Stimulated activated memory B cell treated with anti-CD40 and anti-IgM and Interleukin-4, amounts not matched to agents 10 μg/mL and 1 μg/mL and 100 μg/mL, for 72 hours (primary cell): ENCODE data around the gene HPN.
A peak's percentile ranks its signal among the peaks of the same experiment; 100 is the strongest.
"Not testable (repeated sequence)": the region's sequence is repeated elsewhere in the genome, so short reads cannot be mapped to it uniquely, and the experiment has no call there.

Source experiments
- ATAC-seq: fragments of 150-1000 bp; cut with Tn5 transposase; 2 replicates; pipeline ENCODE4 v1.10.0; 2021
- H3K27ac Mint-ChIP-seq: one replicate; pipeline ENCODE4 v1.8.0; 2022; ENCODE audit warnings: mild to moderate bottlenecking, mixed read lengths
- H3K27me3 Mint-ChIP-seq: one replicate; pipeline ENCODE4 v1.8.0; 2022; ENCODE audit warnings: mixed read lengths
- H3K36me3 Mint-ChIP-seq: one replicate; pipeline ENCODE4 v1.8.0; 2022; ENCODE audit warnings: mixed read lengths
- H3K4me1 Mint-ChIP-seq: one replicate; pipeline ENCODE4 v1.8.0; 2022; ENCODE audit warnings: mixed read lengths
- H3K4me3 Mint-ChIP-seq: one replicate; pipeline ENCODE4 v1.8.0; 2022; ENCODE audit warnings: mild to moderate bottlenecking, moderate library complexity, mixed read lengths
- H3K9me3 Mint-ChIP-seq: one replicate; pipeline ENCODE4 v1.8.0; 2022; ENCODE audit warnings: mixed read lengths

Gene HPN

DNA sequence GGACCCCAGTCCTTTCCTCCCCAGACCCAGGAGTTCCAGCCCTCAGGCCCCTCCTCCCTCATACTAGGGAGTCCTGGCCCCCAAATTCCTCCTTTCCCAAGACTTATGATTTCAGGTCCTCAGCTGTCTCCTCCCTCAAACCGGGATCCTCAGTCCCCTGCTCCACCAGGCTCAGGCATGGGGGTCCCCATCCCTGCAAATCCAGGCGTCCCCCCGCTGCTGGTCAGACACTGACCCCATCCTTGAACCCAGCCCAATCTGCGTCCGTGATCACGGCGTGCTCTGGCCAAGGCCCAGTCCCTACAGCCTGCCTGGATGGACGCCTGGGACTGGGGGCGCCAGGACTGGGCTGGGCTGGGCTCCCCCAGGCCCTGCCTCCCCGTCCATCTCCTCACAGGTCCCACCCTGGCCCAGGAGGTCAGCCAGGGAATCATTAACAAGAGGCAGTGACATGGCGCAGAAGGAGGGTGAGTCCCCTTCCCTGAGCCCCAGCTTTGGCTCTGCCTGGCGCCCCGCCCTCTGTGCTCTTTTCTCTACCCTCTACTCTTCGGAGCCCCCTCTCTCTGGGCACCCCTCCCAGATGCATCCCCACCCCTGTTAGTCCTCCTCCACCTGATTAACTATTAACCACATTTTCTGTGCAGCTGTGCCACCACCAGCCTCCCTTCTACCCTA lies 672 bp downstream of the HPN start:
- no peak for ATAC-seq
- Mint-ChIP-seq H3K36me3 (no peaks in the 10 kb centered on the region), H3K27me3 (peaks cover 55% of the 10 kb centered on the region), H3K4me1 (peaks cover 64% of the 10 kb centered on the region), H3K4me3 (no peak overlapping the region), H3K9me3 (no peaks in the 10 kb centered on the region), H3K27ac (no peak overlapping the region)

DNA sequence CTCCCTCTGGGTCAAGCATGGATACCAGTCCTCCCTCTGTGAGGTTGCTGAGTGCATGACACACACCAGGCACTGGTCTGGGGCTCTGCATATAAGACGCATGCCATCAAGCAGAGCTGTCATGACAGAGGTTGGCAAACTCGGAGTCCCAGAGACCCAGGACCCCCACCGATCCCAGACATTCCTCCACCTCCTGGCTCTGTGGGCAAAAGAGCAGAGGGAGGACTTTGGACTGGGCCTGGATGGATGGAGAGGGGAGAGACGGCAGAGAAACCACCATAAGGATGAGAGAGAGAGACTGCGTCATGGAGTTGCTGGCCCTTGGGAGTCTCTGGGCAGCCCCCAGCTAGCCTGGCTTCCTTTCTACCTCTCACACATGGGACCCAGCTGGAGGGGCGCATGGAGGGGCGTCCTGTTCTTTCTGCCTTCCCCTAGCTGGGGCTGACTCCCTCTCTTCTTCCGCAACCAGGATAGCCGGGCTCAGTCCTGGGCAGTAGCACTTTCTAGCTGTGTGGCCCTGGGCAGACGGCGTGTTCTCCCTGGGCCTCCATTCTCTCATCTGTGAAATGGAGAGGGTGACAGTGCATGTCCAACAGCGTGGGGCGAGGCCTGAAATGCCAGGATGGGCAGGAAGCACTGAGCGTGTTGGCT lies 1.6 kb downstream of the HPN start:
- ATAC-seq, result no peak
- Mint-ChIP-seq H3K4me3 (no peak overlapping the region), H3K27me3 (peaks cover 61% of the 10 kb centered on the region), H3K36me3 (no peaks in the 10 kb centered on the region), H3K9me3 (no peaks in the 10 kb centered on the region), H3K4me1 (peaks cover 56% of the 10 kb centered on the region), H3K27ac (no peak overlapping the region)

DNA sequence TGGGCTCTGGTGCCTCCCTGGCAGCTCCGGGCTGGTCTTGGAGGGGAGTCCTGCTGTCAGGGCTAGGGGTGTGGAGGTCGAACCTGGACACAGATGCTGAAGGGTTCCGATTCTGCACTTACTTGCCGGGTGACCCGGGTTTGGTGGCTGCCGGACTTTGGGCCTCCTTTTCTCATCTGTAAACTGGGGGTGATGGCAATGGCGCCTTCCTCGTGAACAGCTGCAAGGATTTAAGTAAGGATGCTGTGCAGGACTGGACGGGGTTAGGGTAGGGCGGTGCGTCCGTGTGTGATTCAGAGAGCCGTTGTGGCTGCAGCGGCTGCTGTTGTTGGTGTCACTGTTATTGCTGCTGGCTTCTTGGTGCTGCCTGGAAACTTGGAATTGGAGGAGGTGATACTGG lies 2.4 kb downstream of the HPN start:
- Mint-ChIP-seq H3K27ac (no peak overlapping the region), H3K4me3 (no peak overlapping the region), H3K36me3 (no peaks in the 10 kb centered on the region), H3K4me1 (peaks cover 48% of the 10 kb centered on the region), H3K9me3 (no peaks in the 10 kb centered on the region), H3K27me3 (peaks cover 61% of the 10 kb centered on the region)
- no peak for ATAC-seq

DNA sequence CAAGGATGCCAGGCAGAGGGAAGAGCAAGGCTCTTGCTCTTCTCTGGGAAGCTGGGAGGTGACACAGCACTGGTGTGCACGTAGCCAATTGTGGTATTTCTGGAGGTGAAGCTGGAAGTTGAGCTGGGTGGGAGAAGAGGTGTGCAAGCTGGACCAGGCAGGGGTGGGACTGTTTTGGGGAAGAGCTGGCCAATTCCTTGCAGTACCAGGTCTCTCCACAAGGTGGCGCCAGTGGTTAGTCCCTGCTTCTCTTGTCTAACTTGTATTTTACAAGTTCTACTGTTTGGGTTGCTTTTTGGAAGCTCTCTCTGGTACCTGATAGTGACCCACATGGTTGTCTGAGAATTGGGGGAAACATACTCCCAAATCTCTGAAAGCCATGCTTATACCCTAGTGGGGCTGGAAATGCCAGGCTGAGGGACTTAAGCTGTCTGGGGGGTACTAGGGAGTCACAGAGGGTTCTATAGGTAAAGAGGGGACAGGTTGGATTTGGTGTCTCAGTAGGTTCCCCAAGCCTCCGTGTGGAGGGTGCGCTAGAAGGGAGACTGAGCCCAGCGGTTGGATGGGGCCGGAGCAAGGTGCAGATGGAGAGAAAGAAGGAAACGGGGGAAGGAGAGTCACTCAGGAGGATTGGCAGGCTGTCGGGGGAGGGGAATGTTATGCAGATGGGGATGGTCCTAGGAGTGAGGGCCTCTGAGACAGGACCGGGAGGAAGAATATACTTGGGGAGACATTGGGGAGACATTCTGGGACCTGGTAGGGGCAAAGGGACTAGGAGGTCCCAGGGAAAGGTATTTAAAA lies 3.0 kb downstream of the HPN start:
- Mint-ChIP-seq H3K4me1 (peaks cover 42% of the 10 kb centered on the region), H3K4me3 (no peak overlapping the region), H3K27ac (peak overlapping the region; percentile 12), H3K27me3 (peaks cover 61% of the 10 kb centered on the region), H3K9me3 (no peaks in the 10 kb centered on the region), H3K36me3 (no peaks in the 10 kb centered on the region)
- no peak for ATAC-seq

DNA sequence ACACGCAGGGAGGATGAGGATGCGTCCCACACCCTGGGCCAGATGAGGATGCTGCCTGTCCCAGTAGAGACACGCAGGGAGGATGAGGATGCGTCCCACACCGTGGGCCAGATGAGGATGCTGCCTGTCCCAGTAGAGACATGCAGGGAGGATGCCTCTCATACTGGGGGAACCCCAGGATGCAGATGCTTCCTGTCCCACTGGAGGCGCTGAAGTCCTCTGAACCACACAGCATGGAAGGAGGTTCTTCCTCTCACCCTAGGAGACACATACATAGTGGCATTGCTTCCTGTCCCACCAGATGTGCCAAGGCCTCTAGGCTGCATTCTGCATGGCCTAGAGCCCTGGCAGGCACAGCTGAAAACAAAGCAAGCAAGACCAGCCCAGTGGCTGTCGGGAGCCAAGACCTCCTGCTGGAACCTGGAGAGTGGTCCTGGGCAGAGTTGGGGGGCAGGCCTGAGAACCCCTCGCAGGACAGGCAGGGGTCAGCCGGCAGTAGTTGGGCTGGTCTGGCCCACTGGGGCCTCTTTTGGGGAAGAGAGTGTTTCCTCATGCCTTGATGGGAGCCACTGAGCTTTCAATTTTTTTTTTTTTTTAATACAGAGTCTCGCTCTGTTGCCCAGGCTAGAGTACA lies 4.3 kb downstream of the HPN start:
- no peaks in the 10 kb centered on the region for H3K9me3 Mint-ChIP-seq
- no peak overlapping the region for H3K27ac Mint-ChIP-seq
- peaks cover 51% of the 10 kb centered on the region for H3K27me3 Mint-ChIP-seq
- no peaks in the 10 kb centered on the region for H3K36me3 Mint-ChIP-seq
- ATAC-seq, result peak; percentile 83
- H3K4me3 Mint-ChIP-seq, result no peak overlapping the region
- peaks cover 32% of the 10 kb centered on the region for H3K4me1 Mint-ChIP-seq

DNA sequence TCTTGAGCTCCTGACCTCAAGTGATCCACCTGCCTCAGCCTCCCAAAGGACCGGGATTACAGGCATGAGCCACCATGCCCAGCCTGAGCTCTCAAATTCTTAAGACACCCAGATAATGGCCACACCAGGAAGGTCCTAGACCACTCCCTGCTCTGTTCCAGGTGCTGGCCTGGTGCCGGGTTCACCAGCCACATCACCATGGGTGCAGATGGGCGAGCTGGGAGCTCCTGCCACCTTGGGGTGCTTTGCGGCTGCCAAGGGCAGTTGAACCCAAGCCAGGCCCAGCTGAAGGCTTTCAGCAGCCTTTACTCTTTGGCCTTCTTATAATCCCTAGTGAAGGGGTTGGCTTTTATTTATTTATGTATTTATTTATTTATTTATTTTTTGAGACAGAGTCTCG lies 4.9 kb downstream of the HPN start:
- no peaks in the 10 kb centered on the region for H3K9me3 Mint-ChIP-seq
- H3K36me3 Mint-ChIP-seq, result no peaks in the 10 kb centered on the region
- peaks cover 45% of the 10 kb centered on the region for H3K27me3 Mint-ChIP-seq
- H3K27ac Mint-ChIP-seq, result no peak overlapping the region
- no peak for ATAC-seq
- peaks cover 28% of the 10 kb centered on the region for H3K4me1 Mint-ChIP-seq
- no peak overlapping the region for H3K4me3 Mint-ChIP-seq

DNA sequence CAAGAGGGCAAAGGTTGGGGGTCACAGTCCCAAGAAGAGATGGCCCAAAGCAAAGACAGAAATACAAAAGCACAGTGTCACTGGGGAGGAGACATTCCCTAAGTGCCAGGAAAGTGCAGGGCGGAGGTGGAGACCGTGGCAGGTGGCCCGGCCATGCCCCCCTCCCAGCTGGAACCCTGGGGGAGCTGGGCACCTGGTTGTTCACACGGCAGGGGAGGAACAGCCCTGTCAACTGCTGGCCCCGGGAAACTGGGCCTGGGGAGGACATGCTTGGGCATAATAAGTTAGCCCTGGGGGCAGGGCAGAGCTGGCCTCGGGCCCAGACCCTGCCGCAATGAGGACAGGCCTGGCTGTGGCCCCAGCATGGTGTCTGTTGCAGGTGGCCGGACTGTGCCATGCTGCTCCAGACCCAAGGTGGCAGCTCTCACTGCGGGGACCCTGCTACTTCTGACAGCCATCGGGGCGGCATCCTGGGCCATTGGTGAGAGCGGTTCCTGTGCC lies 7.4 kb downstream of the HPN start:
- no peak overlapping the region for H3K4me3 Mint-ChIP-seq
- ATAC-seq, result no peak
- no peaks in the 10 kb centered on the region for H3K9me3 Mint-ChIP-seq
- peaks cover 18% of the 10 kb centered on the region for H3K4me1 Mint-ChIP-seq
- H3K36me3 Mint-ChIP-seq, result no peaks in the 10 kb centered on the region
- H3K27ac Mint-ChIP-seq, result no peak overlapping the region
- peaks cover 20% of the 10 kb centered on the region for H3K27me3 Mint-ChIP-seq

DNA sequence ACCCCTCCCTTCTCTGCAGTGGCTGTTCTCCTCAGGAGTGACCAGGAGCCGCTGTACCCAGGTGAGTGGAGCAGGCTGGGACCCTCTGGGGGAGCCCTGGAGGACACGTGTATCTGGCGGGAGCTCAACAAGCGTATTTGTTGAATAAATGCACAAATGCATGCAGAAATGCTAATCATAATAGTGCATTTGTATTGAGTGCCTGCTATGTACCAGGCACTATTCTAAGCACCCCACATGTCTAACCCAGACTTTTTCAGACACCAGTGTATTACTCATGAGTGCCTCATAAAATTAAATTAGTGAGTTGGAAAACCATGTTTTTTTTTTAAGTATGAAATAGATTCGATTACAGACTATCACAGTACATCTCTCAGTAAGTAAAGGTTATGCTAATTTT lies 7.9 kb downstream of the HPN start:
- H3K36me3 Mint-ChIP-seq, result no peaks in the 10 kb centered on the region
- H3K4me1 Mint-ChIP-seq, result peaks cover 17% of the 10 kb centered on the region
- no peak overlapping the region for H3K4me3 Mint-ChIP-seq
- no peak for ATAC-seq
- H3K9me3 Mint-ChIP-seq, result no peaks in the 10 kb centered on the region
- H3K27me3 Mint-ChIP-seq, result peaks cover 15% of the 10 kb centered on the region
- H3K27ac Mint-ChIP-seq, result no peak overlapping the region

DNA sequence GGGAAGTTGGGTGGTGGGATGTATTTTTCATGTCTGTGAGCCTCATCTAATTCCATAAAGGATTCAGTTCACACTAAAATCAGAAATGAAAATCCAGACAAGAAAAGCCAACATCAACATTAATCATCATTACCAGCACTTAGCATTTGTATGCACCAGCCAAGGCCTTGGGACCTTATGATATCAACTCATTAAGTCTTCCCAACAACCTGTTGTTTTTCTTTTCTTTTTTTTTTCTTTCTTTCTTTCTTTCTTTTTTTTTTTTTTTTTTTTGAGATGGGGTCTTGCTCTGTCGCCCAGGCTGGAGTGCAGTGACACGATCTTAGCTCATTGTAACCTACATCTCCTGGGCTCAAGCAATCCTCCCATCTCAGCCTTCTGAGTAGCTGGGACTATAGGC lies 9.1 kb downstream of the HPN start:
- not testable (repeated sequence) for H3K27ac Mint-ChIP-seq, H3K9me3 Mint-ChIP-seq, H3K27me3 Mint-ChIP-seq, H3K4me1 Mint-ChIP-seq, H3K36me3 Mint-ChIP-seq, ATAC-seq, H3K4me3 Mint-ChIP-seq

DNA sequence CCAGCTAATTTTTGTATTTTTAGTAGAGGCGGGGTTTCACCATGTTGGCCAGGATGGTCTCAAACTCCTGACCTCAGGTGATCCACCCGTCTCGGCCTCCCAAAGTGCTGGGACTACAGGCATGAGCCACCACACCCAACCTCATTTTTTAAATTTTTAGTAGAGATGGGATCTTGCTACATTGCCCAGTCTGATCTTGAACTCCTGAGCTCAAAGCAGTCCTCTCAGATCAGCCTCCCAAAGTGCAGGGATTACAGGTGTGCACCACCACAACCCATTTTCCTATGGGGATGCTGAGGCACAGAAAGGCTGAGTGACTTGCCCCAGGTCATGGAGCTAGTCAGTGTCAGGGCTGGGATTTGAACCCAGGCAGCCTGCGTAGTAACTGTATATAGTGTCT lies 9.7 kb downstream of the HPN start:
- H3K36me3 Mint-ChIP-seq, H3K9me3 Mint-ChIP-seq: not testable (repeated sequence)

DNA sequence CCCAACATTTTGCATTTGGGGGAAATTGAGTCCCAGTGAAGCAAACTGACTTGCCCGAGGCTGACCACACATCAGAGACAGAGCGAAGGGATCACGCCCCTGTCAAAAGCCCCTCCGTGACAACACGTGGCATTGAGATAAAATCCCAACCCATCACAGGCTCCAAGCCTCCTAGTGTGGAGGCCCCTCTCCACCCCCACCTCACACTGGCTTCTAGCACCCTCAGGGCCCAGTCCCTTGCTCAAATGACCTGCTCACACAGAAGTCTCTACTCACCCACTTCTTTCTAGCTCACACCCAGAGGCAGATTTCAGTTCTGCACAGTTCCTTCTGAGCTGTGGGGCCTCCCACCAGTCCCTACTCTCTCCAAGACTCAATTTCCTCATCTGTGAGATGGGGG lies 10.3 kb downstream of the HPN start:
- H3K36me3 Mint-ChIP-seq, result no peaks in the 10 kb centered on the region

More for the DNA sequence above, 9.7 kb downstream of the HPN start:
- H3K4me3 Mint-ChIP-seq, ATAC-seq, H3K27me3 Mint-ChIP-seq, H3K4me1 Mint-ChIP-seq, H3K27ac Mint-ChIP-seq: not testable (repeated sequence)

DNA sequence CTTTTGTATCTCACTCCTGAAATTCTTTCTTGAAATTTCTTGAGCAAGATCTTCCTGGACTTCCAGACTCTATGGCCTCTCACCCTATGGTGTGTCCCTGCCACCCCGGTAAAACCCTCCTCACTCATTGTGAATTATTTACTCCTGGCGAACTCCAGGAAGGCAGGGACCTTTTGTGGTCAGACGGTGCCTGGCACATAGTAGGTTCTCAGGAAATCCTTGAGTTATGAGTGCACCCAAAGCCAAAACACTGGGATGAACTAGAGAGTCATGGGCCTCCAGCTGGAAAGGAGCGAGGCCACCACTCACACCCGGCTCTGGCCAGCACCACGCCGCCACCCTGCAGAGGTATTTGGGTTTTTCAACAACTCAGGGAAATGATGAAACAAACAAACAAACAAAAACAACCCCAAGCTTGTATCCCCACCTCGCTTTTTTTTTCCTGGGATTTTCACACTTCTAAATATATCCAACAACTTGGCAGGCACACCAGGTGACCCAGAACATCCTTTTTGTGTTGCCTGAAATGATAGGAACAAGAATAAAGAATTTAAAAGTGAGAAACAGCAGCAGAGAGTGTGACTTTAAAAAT lies 11.2 kb downstream of the HPN start:
- no peak overlapping the region for H3K4me3 Mint-ChIP-seq
- no peaks in the 10 kb centered on the region for H3K9me3 Mint-ChIP-seq
- H3K27me3 Mint-ChIP-seq, result peaks cover 2% of the 10 kb centered on the region
- no peaks in the 10 kb centered on the region for H3K36me3 Mint-ChIP-seq
- H3K27ac Mint-ChIP-seq, result no peak overlapping the region
- ATAC-seq, result no peak
- no peaks in the 10 kb centered on the region for H3K4me1 Mint-ChIP-seq

More for the DNA sequence above, 10.3 kb downstream of the HPN start:
- Mint-ChIP-seq H3K27ac (no peak overlapping the region), H3K4me1 (no peaks in the 10 kb centered on the region), H3K9me3 (no peaks in the 10 kb centered on the region), H3K4me3 (no peak overlapping the region), H3K27me3 (peaks cover 6% of the 10 kb centered on the region)
- no peak for ATAC-seq

DNA sequence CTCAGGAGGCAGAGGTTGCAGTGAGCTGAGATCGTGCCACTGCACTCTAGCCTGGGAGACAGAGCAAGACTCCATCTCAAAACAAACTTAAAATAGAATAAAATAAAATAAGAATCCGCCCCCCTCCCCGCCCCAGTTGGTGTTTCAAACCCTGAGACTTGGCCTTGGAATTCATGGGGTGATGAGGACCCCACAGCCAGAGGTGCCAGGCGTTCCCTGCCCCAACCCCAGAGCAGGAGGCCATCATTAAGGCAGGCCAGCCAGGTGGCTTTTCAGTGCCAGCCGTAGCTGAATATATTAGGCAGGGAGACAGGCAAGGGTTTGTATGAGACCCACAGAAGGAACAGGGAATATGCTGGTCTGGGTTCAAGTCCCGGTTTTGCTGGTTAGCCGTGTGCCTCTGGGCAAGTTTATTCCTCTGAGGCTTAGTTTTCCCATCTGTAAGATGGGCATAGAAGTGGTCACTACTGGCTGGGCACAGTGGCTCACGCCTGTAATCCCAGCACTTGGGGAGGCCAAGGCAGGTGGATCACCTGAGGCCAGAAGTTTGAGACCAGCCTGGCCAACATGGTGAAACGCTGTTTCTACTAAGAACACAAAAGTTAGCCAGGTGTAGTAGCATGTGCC lies 12.3 kb downstream of the HPN start:
- Mint-ChIP-seq H3K9me3 (no peaks in the 10 kb centered on the region), H3K4me1 (no peaks in the 10 kb centered on the region), H3K27me3 (no peaks in the 10 kb centered on the region), H3K27ac (no peak overlapping the region), H3K36me3 (no peaks in the 10 kb centered on the region), H3K4me3 (no peak overlapping the region)
- no peak for ATAC-seq

DNA sequence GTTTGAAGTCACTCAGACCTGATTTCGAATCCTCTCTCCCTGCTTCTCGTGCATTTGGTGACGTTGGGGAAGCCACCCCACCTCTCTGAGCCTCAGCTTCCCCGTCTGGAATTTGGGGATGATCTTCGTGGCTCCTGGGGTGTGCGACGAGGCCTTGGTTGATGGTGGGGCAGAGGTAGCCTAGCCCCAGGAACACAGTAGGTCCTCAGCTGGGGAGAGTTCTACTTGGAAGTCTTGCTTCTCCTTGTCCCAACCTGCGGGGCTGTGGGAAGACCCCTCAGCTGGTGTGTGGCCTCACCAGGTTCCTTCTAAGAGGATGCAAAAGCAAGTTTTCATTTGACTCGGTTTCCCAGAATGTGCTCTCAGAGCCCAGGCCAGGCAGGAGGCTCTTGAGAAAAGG lies 13.1 kb downstream of the HPN start:
- H3K27me3 Mint-ChIP-seq, result no peaks in the 10 kb centered on the region
- no peaks in the 10 kb centered on the region for H3K36me3 Mint-ChIP-seq
- H3K9me3 Mint-ChIP-seq, result no peaks in the 10 kb centered on the region
- ATAC-seq, result no peak
- H3K4me3 Mint-ChIP-seq, result no peak overlapping the region
- H3K27ac Mint-ChIP-seq, result no peak overlapping the region
- no peaks in the 10 kb centered on the region for H3K4me1 Mint-ChIP-seq
